Embryonic facial prominence (tissue), 1 donor: Measurements from ENCODE around the gene ANKRD13B.
"Not testable (repeated sequence)": the region's sequence is repeated elsewhere in the genome, so short reads cannot be mapped to it uniquely, and the experiment has no call there.

ENCODE experiments used
- DNase-seq: peaks from one replicate; pipeline ENCODE4 v3.0.0-alpha.2; 2016; ENCODE audit errors: extremely low spot score

The ANKRD13B gene

DNA sequence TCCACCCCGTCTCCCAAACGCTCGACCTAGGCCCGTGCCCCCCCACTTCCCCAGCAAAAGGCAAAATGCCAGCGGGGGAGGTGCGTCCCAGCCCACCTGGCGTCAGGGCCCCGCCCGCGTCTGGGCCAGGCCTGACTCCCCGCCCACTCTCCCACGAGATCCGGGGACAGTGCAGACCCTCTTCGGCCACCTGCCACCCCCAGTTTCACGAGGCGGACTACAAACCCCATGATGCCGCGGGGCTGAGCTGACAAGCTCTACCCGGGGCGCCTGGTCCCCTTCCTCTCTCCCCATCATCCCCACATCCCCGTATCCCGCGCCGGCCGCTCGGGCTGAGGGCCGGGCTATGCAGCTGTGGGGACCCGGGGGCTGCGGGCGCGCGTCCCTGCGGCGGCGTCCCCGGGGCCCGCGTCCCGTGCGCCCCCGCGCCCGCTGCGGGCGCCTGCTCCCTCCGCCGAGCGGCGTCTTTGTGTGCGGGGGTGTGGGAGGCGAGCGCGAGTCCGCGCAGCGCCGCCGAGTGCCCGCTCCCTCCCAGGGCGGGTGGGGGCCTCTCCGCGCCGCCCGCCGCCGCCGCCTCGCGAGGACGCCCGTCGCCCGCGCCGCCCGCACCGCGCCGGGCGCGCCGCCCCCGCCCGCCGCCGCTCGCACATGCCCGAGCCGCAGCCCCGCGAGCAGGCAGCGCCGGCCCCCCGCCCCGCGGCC lies at the start of gene ANKRD13B:
ANKRD13B (plus strand) TSS at position 283 of the 702 bp plus-strand sequence. CDS start 490 bp downstream, outside the sequence.
- no peak for DNase-seq

- DNase-seq = no peak
Observed at GRCh38 chr17:29544066-29544465, 48.9 kb upstream of the ANKRD13B start.

GRCh38 chr17:29546085-29546484 lies 46.8 kb upstream of the ANKRD13B start:
- DNase-seq = no peak

- DNase-seq = no peak
Observed at GRCh38 chr17:29546830-29547229, 46.1 kb upstream of the ANKRD13B start.

- DNase-seq = no peak
Observed at GRCh38 chr17:29549177-29549923, 43.6 kb upstream of the ANKRD13B start.

GRCh38 chr17:29555840-29556239 lies 37.1 kb upstream of the ANKRD13B start:
- DNase-seq = no peak

DNA sequence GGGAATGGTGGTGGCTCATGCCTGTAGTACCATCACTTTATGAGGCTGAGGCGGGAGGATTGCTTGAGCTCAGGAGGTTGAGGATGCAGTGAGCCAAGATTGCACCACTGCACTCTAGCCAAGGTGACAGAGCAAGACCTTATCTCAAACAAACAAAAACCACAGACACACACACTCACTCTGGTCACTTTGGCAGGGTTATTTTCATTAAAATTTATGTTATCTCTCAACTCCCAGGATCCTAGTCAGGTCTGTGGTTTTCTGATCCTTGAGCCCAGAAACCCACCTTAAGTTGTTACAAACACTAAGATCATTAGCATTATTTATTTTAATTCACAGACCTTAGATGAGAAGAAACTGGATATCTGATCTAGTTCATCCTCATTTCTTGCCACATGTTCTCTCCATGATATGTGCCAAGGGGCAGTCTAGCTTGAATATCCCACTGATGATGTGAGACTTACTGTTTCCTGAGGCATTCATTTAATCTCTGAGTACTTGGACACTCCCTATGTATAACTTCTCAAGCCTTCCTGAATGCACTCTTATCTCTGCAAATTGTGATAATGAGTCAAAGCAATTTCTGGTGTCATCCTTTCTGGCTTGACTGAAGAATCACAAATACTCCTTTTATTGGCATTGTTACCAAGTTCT lies 35.7 kb upstream of the ANKRD13B start:
- DNase-seq = no peak

- no peak for DNase-seq
Observed at GRCh38 chr17:29557739-29558116, 35.2 kb upstream of the ANKRD13B start.

DNA sequence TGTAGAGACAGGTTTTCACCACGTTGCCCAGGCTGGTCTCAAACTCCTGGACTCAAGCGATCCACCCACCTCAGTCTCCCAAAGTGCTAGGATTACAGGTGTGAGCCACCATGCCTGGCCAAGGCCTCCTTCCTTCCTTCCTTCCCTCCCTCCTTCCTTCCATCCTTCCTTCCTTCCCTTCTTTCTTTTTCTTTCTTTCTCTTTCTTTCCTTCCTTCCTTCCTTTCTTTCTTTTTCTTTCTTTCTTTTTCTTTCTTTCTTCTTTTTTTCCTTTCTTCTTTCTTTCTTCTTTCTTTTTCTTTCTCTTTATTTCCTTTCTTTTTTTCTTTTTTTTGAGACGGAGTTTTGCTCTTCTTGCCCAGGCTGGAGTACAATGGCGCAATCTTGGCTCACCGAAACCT lies 34.8 kb upstream of the ANKRD13B start:
- not testable (repeated sequence) for DNase-seq

DNA sequence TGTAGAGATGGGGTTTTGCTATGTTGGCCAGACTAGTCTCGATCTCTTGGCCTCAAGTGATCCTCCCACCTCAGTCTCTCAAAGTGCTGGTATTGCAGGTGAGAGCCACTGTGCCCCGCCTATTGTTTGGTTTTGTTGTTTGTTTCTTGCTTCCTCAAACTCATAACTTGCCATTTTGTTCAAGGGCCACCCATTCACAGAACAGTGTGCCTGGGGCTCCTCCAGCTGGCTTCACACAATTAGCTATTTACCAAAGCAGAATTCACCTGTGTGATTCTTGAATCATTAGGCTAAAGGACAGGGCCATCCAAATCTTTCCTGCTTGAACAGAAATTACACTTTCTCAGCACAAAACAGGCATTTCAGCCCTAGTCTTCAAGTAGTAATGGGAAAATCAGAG lies 33.3 kb upstream of the ANKRD13B start:
- DNase-seq = no peak

GRCh38 chr17:29560316-29560715 lies 32.6 kb upstream of the ANKRD13B start:
- no peak for DNase-seq

DNA sequence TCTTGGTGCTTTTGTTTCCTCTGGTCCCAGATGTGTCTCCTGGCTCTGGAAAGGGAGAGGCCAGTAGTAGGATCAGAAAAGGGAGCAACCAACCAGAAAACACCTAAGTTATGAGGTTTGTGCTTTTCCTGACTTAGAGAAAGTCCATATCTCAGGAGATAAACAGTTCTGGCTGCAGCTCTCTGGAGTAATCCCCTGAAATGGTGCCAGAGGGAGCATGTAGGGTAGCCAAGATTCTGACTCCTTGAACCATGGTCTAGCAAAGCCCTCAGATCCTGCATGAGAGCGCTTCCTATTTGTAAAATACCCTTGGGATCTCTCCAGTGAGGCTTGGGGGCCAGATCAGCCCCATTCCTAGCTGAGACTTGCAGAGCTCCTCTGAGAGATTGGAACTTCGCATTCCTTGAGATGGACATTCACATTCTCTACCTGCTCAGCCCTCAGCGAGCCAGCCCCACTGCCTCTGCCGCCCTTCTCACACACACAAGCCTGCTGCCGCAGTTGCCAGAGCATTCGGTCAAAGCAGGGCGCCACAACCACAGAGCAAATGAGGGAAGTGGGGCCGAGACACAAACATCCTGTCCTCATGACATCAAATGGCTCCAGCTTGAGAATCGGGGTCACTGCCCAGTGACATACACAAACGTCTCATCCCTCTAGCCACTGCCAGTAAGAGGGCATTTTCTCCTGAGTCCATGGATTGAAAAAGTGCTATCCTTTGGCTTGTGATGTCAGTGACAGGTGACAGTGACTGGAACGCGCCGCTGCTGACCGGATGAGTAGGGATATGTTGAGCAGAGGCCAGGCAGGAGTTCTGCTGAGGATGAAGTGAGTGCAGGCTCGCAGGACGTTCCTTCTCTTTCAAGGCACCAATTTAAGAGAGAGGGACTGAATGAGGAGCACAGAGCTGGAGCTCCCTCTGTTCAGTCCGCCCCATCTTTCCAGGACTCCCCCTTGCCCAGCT lies 31.1 kb upstream of the ANKRD13B start:
- DNase-seq = no peak

DNA sequence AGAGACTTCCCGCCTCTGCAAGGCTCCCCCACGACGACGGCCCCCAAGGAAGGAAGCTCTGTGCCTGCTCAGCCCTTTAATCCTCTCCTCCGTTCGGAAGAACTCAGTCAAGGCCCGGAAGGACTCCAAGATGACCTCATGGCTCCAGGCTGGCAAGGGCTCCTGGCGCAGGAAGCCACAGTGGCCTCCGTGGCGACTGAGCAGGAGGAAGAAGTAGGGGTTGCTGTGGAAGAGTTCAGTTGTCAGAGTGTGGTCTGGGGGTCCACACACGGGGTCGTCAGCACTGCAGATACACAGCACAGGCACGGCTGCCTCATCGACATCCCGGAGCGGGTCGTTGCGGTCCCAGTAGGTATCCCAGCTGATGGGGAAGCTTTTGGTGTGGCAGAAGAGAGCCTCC lies 30.3 kb upstream of the ANKRD13B start:
- DNase-seq = no peak

DNA sequence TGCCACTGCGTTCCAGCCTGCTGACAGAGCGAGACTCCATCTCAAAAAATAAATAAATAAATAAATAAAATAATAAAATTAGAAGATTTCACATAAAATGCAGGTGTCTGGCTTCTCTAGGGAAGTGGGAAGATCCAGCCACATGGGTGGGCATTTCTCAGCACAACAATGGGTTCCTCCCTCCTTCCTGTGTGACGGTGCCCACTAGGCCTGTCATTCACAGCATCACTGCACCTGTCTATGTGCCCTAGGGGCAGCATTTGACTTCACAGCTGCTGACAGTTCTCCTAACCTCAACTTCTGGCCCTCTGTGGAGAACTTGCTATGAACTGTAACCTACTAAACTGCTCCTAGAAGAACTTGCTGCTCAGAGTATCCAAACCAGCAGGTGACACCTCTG lies 29.1 kb upstream of the ANKRD13B start:
- DNase-seq = no peak

GRCh38 chr17:29565643-29566472 lies 27.1 kb upstream of the ANKRD13B start:
- no peak for DNase-seq

DNA sequence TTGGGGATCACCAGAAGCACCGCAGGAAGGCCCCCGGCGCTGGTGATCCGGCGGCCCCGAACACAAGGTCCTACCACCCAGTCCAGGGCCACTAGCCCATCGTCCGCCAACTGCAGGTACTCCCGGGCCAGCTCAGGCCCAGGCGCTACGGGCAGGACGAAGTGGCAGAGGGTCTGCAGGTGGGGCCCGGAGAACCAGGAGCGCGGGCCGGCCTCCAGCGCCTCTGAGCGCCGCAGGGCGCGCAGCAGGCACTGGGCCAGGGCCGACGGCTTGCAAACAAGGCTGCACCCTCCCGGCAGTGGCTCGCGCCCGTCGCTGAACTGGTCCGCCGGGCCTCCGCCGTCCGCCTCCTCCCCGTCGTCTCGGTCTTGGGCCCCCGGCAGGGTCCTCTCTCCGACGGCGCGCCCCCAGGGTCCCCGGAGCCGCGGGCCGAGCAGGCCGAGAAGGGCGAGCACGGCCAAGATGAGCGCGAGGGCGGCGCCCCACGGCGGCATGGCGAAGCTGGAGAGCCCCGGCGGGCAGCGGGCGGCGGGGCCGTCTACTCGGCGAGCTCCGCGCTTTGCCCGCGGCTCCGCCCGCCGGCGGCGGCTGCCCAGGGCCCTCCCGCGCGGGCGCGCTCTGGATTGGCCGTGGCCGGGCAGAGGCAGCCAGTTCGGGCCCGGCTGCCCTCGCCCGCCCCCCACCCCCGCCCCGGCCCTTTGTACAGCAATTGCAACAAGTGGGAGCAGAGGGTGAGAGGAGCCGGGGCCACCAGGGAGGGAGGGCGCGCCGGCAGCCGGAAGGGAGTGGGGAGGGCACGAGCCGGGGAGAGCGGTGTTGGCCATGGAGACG lies 26.2 kb upstream of the ANKRD13B start, which contains the start of gene ABHD15:
ABHD15 (minus strand) TSS at position 565 of the 831 bp plus-strand sequence; CDS start at position 494, 71 bp downstream.
- DNase-seq = no peak

GRCh38 chr17:29567304-29567553 lies 25.7 kb upstream of the ANKRD13B start:
- DNase-seq = no peak

DNA sequence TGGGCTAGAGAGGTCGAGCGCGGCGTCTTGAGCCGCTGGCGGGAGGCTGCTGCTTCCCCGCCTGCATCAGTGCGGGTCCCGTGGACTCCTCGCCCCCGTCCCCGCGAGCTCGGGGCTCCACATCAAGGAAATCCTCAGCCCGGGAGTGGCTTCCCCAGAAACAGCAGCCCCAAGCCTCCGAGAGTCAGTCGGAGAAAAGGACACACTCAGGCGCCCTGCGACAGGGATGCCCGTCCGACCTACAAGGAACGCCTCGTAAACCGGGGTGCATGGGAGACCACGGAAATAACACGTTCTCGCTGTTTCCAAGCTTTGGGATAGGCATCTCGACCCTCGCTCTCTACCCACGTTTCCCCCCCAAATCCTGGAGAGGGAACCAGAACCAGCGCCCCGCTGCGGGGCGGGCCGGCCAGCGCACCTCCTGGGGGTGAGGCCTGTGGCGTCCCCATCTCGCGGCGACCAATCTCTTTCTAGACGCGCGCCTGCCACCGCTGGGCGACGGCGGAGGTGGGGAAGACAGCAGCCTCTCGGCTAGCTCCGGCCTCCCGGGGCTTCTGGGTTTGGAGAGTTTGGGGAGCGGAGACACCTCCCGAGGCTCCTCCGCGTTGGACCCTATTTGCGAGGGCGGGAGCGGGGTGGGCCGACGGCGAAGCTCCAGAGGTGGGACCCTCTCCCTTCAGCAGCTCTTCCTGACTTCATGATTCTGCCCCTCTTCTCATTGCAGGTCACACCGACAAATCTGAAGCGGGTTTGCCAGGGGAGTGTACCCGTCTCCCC lies 25.2 kb upstream of the ANKRD13B start:
- DNase-seq = no peak
